Fibroblast of skin of right quadriceps (primary cell): ENCODE measurements around the gene HMMR.
"Not testable (repeated sequence)": the region's sequence is repeated elsewhere in the genome, so short reads cannot be mapped to it uniquely, and the experiment has no call there.

Experiments used
- DNase-seq: peaks from one replicate; pipeline ENCODE4 v3.0.0-alpha.2; 2013

The HMMR gene

DNA sequence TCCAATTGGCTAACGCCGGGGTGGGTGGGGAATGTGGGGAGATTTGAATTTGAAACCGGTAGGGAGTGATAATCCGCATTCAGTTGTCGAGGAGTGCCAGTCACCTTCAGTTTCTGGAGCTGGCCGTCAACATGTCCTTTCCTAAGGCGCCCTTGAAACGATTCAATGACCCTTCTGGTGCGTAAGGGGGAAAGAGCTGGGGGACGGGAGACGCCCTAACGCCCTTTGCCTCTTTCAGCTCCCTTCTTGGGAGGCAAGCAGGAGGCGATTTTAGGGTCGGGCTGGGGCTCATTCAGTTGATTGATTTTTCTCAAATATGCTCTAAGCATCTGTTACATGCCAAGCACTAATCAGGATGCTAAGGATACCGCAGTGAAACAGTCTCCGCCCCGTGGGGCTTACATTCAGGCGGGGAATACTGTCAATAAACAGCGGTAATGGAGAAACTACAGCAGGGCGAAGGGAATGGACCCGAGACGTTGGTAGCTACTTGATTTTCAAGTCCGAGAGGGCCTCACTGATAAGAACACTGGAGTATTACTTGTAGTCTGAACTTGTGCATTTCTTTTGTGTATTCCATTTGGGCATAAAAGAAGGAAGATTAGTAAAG is at the start of gene HMMR:
HMMR (plus strand) TSS at position 71 of the 610 bp plus-strand sequence; CDS start at position 132, 61 bp downstream.
- no peak for DNase-seq

- not testable (repeated sequence) for DNase-seq
Measured at GRCh38 chr5:163415673-163416072, 44.8 kb upstream of the HMMR start.

DNA sequence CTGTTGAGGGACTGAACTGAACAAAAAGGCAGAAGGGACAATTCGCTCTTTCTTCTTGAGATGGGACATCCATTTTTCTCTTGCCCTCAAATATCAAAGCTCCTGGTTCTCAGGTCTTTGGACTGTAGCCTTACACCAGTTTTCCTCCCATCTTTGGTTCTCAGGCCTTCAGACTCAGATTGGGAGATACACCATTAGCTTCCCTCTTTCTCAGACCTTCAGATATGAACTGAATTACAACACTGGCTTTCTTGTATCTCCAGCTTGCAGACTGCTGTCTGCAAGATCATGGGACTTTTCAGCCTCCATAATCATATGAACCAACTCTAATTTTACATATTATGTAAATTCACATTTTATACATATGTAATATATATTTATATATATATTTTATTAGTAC is 35.6 kb upstream of the HMMR start:
- no peak for DNase-seq

GRCh38 chr5:163426128-163426527 is 34.3 kb upstream of the HMMR start:
- not testable (repeated sequence) for DNase-seq

GRCh38 chr5:163432544-163432943 is 27.9 kb upstream of the HMMR start:
- DNase-seq: no peak

GRCh38 chr5:163433271-163433670 is 27.2 kb upstream of the HMMR start:
- DNase-seq: no peak

GRCh38 chr5:163434401-163434866 is 26.0 kb upstream of the HMMR start:
- no peak for DNase-seq

- DNase-seq: no peak
Measured at GRCh38 chr5:163436515-163436914, 23.9 kb upstream of the HMMR start.

GRCh38 chr5:163437011-163437308 is 23.5 kb upstream of the HMMR start:
- DNase-seq: no peak

- peak; percentile 95 for DNase-seq
Measured at GRCh38 chr5:163437309-163438182, 22.9 kb upstream of the HMMR start, which contains the start of gene CCNG1. Gene CCNG1 (plus strand): TSS chr5:163437595. CDS start chr5:163439257, 1,662 bp downstream.

DNA sequence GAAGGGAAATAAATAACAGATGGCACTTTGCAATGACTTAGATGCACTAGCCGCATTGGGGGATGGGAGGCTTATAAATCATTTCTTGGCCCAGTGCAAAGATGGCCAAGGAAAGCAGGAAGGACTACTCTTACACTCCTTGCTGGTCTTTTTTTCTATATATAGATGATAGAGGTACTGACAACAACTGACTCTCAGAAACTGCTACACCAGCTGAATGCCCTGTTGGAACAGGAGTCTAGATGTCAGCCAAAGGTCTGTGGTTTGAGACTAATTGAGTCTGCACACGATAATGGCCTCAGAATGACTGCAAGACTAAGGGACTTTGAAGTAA is 21.4 kb upstream of the HMMR start:
- peak; percentile 58 for DNase-seq

GRCh38 chr5:163440954-163441353 is 19.5 kb upstream of the HMMR start:
- DNase-seq: no peak

GRCh38 chr5:163444526-163444925 is 15.9 kb upstream of the HMMR start:
- no peak for DNase-seq

DNA sequence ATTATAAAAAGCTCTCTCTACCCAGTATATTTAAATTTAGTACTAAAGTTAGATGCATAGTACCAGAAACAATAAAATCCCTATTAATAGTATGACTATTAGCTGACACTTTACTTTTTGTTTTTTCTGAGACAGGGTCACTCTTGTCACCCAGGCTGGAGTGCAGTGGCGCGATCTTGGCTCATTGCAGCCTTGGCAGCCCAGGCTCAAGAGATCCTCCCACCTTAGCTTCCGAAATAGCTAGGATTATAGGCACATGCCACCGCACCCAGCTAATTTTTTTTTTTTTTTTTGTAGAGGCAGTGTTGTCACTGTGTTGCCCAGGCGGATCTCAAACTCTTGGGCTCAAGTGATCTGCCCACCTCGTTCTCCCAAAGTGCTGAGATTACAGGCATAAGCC is 15.1 kb upstream of the HMMR start:
- DNase-seq: no peak

DNA sequence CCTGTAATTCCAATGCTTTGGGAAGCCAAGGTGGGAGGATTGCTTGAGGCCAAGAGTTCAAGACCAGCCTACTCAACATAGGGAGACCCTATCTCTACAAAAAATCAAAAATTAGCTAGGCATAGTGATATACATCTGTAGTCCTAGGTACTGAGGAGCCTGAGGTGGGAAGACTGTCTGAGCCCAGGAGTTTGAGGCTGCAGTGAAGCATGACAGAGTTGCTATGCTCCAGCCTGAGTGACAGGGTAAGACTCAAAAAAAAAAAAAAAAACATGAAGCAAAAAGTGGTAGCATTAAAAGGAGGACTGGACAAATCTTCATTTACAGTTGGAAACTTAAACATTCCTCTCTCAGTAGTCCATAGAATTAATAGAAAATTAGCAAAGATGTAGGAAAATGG is 13.2 kb upstream of the HMMR start:
- no peak for DNase-seq

GRCh38 chr5:163447875-163448274 is 12.6 kb upstream of the HMMR start:
- no peak for DNase-seq

GRCh38 chr5:163448491-163448890 is 11.9 kb upstream of the HMMR start:
- DNase-seq: no peak

DNA sequence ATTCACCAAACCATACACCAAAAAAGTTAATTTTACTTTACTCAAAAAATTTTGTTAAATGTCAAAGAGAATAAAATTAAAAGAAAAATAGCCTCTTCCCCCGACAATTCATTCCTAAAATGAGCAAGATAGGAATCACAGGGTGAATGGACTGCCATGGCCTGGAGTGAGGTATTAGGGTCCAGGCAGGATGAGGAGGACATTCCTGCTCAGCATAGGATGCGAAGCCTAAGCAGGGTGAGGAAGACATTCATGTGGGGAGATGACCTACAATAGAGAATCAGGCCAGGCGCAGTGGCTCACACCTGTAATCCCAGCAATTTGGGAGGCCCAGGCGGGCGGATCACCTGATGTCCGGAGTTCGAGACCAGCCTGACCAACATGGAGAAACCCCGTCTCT is 8.9 kb upstream of the HMMR start:
- DNase-seq: no peak

GRCh38 chr5:163453705-163454104 is 6.7 kb upstream of the HMMR start:
- DNase-seq: no peak

DNA sequence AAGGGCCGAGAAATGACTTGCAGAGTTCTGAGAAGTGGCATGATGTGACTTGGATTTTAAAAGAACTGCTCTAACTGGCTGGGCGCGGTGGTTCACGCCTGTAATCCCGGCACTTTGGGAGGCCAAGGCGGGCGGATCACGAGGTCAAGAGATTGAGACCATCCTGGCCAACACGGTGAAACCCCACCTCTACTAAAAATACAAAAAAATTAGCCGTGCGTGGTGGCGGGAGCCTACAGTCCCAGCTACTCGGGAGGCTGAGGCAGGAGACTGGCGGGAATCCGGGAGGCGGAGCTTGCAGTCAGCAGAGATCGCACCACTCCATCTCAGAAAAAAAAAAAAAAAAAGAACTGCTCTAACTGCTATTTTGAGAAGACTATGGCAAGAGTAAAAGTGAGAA is 5.0 kb upstream of the HMMR start:
- not testable (repeated sequence) for DNase-seq

- DNase-seq: no peak
Measured at GRCh38 chr5:163456029-163456589, 4.3 kb upstream of the HMMR start.

GRCh38 chr5:163456840-163457239 is 3.6 kb upstream of the HMMR start:
- DNase-seq: no peak

DNA sequence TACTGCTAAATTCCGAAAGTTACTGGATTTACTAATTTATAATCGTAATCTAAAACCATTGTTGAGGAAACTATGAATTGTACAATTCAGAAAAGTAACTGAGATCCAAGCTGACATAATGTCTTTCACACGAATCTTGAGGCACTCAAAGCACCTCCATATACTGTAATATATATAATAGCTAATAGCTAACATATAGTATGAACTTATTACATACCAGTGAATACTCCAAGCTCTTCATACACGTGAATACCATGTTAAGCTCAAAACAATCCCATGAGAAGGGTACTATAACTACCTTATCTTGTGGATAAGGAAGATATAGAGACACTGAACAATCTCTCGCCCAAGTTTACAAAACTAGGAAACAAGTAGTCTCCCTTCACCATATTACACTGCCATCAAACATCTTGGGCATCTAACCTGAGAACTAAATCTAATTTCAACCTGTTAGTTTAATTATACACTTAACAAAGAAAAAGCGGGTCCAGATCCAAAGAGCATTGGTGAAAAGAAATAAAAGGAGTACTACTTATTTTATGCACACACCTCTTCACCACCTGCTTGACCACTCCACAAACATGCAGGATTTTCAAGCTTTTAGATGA is 1.6 kb upstream of the HMMR start:
- no peak for DNase-seq

- peak; percentile 17 for DNase-seq
Measured at GRCh38 chr5:163459462-163459818, 992 bp upstream of the HMMR start.
